T47D (cell line): ENCODE data around the gene PTPRK.

ENCODE experiments used
- DNase-seq, 2 experiments: peaks; one replicate each; pipeline versions ENCODE4 v3.0.0 to v3.0.0-alpha.2; 2011 to 2012; ENCODE audit warnings: low read depth in 1 of 2, low spot score in 1 of 2
- JUND ChIP-seq: IDR thresholded peaks from 2 replicates; pipeline ENCODE4 v1.6.1; 2012; ENCODE audit warnings: low read depth
- in situ Hi-C: cut with HindIII; loops from 2 replicates; pipeline ENCODE4 v1.10.0; 2016; ENCODE audit warnings: low sequenced_read_pairs, low pct_unique_long_range_greater_than_20kb

The PTPRK gene

DNA sequence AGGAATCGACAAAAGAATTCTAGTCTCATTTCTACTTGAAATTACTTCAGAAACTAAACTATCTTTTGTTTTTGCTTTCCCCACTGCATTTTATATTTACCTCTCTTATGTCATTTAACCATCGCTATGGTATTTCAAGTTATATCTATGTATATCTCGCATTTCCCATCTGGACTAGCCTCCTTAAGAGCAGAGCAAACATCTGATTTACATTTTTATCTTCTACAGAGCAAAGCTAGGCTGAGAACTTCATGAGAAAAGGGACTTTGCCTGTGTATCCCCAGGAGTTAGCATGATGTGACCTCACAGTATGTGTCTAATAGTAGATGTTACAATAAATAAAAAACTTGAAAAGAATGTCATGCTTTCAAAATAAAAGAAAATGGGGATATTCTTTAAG is 201.2 kb downstream of the PTPRK start:
- no peak for TF ChIP-seq JUND
- in situ Hi-C loops: no loop called here
- DNase-seq: no peak

GRCh38 chr6:128316258-128316929 is 204.0 kb downstream of the PTPRK start:
- DNase-seq: no peak
- in situ Hi-C loops: no loop called here

GRCh38 chr6:128314190-128314589 is 206.2 kb downstream of the PTPRK start:
- DNase-seq: no peak
- TF ChIP-seq JUND: no peak

More at GRCh38 chr6:128316258-128316929, 204.0 kb downstream of the PTPRK start:
- TF ChIP-seq JUND: no peak

DNA sequence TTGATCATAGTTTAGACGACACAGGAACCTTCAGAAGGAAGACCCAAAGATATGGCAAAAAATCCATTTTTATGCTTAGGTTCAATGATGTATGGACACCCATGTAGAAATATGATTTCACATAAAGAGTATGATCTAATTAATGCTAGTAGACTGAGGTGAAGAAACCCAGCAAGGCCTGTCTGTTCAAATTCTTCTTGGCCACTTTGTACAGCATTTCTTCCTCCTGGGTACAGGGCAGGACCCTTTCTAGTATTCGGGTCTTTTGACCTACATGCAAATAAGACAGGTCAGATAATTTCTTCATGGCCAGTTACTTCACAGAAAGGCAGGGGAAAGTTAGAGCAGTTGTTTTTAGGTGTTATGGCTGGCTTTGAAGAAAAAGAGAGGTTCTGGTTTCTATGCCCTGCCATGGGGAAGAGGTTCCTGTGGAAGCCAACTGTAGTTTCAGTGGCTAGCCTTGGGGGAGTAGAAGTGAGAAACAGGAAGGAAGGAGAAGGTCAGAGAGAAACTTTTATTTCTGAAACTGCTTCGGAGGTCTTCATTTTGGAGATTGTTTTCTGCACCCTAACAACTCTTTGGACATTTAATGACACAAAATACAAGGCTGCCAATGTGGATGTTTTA is 208.3 kb downstream of the PTPRK start:
- TF ChIP-seq JUND: no peak
- in situ Hi-C loops: no loop called here

More at GRCh38 chr6:128314190-128314589, 206.2 kb downstream of the PTPRK start:
- in situ Hi-C loops: no loop called here

GRCh38 chr6:128310451-128310850 is 209.9 kb downstream of the PTPRK start:
- in situ Hi-C loops: no loop called here
- TF ChIP-seq JUND: no peak
- DNase-seq: no peak

More for the DNA sequence above, 208.3 kb downstream of the PTPRK start:
- DNase-seq: no peak

- no peak for DNase-seq
- in situ Hi-C loops: no loop called here
These were observed 212.7 kb downstream of the PTPRK start for GRCh38 chr6:128307671-128308070.

GRCh38 chr6:128305976-128306375 is 214.4 kb downstream of the PTPRK start:
- TF ChIP-seq JUND: no peak
- no peak for DNase-seq
- in situ Hi-C loops: no loop called here

More at GRCh38 chr6:128307671-128308070, 212.7 kb downstream of the PTPRK start:
- TF ChIP-seq JUND: no peak

GRCh38 chr6:128305228-128305627 is 215.2 kb downstream of the PTPRK start:
- TF ChIP-seq JUND: no peak
- in situ Hi-C loops: no loop called here
- DNase-seq: no peak

- no peak for TF ChIP-seq JUND
- DNase-seq: no peak
These were observed 216.5 kb downstream of the PTPRK start for GRCh38 chr6:128303870-128304269.

GRCh38 chr6:128302942-128303341 is 217.5 kb downstream of the PTPRK start:
- TF ChIP-seq JUND: no peak
- DNase-seq: no peak
- in situ Hi-C loops: no loop called here

More at GRCh38 chr6:128303870-128304269, 216.5 kb downstream of the PTPRK start:
- in situ Hi-C loops: no loop called here

GRCh38 chr6:128295670-128296069 is 224.7 kb downstream of the PTPRK start:
- no peak for DNase-seq
- TF ChIP-seq JUND: no peak
- in situ Hi-C loops: no loop called here

DNA sequence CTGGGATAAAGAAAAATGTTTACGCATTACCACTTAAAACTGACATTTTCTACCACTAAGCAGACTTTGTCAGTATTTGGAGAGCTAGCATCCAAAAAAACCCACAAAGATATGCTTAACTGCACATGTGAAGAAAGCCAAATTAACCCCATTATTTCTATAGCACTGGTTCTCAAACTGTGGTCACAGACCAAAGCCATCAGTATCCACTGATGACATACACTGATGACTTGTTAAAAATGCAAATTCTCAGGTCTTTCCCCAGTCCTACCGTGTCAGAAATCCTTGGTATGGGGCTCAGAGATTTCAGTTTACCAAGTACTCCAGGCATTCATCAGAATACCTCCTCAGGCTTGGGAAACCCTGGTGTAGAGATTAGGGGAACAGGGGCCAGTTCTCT is 230.2 kb downstream of the PTPRK start:
- TF ChIP-seq JUND: no peak
- in situ Hi-C loops: no loop called here
- no peak for DNase-seq

DNA sequence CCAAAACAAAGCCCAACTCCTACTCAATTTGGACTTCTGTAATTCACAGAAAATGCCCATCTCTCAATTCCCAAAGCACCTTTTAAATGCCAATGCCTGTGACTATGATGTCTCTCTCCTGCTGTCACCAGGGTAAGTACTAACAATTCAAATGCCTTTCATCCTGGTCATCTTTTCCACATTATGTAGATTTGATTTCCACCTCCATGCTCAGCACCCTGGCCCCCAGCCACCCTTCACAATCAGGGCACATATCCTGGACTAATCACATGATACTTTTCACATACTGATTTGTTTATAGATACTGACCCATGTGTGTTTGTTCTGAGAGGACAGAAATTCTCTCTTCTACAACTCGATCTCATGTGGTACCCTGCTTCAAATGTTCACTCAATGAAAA is 236.3 kb downstream of the PTPRK start:
- no peak for DNase-seq
- no peak for TF ChIP-seq JUND
- in situ Hi-C loops: no loop called here
